Stimulated activated CD4-positive, alpha-beta T cell treated with anti-CD3 and anti-CD28 coated beads, Interleukin-1b, Interleukin-23, amount 100 ng/mL, for 24 hours (primary cell): ENCODE data around the gene MATN1.

Source experiments
- DNase-seq, 4 experiments: peaks; one replicate each; pipeline ENCODE4 v3.0.0-alpha.2; 2020; ENCODE audit warnings: low read depth in 4 of 4, low spot score in 1 of 4

The MATN1 gene

DNA sequence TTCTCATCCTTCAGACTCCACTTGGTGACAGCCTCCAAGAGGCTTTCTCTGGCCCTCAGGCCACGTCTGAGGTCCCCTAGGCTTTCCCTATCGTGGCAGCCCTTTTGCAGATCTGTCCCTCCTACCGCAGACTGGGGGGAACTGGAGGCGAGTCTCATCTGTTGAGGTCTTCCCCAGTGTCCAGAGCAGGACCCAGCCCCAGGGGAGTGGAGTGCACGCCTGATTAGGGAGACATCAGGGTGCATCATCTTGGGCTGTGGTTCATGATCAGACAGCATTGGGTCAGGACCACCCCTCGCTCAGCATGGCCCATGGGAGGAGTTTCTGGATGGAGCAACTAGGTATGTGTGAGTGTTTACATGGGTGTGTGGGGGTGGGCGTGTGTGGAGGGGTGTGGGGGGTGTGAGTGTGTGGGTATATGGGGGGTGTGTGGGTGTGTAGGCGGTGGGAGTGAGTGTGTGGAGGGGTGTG is 8.5 kb upstream of the MATN1 start:
- no peak for DNase-seq

DNA sequence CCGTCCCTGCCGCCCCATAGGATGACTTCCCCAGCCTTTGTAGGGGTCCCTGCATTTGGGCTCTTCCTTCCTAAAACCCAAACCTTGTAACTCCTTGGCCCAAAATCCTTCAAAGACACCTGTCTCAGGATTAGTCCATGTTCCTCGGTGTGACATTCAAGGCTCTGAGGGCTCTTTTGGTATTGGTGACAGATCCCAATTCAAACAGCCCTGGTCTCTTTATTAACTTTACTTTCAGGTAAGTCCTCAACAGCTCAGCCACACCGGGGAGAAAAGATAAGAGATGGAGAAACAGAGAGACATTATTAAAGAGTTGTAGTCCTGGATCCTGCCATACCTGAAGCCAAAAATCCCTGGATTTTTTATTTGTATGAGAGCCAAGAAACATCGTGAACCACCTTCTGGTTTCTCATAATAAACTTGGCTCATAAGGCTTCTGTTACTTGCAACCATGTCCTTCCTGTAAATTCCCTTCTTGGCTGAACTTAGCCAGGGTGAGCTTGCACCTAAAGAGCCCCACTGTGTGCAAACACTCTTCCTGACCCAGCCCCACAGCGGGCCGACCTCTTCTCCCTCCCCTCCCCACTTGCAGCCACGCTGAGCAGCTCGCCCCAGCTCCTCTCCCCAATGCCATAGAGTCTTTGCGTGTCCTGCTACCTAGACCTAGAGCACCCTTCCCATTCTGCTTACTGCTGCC is 7.9 kb upstream of the MATN1 start:
- no peak for DNase-seq

DNA sequence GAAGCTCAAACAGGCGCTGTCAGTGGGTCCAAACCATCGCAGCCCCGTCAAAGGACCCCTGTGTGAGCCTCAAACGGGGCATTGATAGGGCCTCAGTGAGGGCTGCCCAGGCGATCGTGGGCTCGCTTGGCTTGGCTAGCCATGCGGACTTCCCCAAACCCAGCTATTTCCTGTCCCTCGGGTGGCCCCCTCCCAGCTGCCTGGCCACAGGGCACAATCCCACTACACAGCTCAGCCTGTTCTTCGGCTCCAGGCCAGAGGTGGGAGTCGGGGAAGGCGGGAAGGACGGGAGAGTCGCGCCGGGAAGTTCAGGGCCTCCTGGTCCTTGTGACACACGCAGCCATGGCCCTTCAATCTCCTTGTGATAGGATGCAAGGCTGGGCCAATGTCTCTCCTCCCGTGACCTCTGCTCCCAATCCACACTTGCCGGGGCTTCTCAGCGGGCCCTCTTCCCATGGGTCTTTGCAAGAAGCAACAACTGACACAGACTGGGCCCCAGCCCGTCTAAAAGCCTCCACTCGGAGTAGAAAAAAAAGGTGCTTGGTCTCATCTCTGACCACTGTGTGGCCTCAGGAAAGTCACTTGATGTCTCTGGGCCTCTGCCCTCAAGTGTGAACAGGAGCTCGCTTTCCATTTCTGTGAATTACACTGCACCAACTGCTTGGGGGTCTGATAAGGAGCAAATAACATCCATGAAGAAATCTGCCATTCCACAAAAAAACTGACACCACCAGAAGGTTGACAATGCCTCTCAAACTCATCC is 7.1 kb upstream of the MATN1 start:
- no peak for DNase-seq

DNA sequence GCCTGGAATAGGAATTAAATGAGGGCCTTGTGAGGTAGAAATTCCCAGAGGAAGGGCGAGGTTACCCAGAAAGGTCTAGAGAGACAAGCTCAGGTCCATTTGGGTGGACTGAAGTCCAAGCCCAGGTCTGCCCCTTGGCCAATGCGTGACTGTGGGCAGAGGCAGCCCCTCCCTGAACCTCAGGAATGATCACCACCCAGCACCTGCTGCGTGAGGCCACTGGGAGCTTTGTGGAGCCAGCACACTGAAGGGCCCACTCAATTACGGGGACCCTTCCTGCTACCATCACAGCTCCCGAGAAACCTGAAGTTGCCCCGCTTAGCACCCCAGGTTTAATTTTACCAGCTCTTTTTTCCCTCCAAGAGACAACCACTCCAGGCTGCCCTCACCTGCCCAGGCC is 6.5 kb upstream of the MATN1 start:
- DNase-seq: no peak

DNA sequence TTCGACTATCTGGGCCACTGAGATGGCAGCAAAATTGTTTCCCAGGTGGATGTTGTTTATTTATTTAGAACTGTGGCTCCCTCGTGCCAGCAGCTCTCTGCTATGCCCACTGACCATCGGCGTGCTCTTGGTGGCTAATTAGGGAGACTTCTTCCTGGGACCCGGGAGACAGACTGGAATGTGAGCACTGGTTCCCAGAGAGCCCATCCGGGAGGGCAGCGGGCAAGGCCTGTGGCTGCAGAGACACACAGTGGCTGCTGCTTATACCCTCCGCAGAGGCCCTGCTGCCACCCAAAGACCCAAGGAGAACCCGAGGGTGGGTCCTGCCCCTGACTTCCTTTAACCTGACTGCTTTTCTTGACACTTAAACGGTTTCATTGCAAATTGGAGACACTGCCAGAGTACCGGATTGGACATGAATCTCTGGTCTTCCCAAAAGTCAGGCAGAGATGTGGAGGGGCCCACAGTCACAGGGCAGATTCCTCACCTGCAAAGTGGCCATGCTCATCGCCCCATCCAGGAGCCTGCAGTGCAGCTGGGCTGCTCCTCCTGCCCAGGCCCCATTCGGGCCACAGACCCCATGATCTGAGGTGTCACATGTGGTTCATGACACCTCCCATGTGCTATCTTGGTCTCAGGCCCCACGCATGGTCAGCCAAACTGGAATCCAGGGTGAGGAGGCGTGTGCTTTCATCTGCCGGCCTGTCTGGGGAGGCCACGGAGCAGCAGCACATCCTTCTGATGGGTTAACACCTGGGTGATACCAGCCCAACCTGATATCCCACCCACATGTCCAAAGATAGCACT is 5.7 kb upstream of the MATN1 start:
- no peak for DNase-seq

DNA sequence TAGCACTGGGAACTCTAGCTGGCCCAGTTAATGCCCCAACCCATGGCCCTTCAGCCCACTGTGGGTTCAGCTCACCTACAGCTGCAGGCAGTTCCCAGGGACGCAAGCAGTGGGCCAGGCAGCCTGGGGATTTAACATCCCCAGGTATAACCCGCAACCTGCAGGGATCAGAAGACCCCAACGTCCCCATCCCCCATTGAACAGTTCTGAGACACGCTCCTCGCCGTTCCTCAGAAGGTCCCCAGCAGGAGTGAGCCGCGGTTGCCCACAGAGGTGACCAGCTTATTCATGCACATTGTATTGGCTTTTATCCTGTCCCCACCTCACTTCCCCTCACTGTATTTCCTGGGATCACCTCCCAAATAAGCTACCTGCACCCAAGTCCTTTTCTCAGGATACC is 5.0 kb upstream of the MATN1 start:
- DNase-seq: no peak

DNA sequence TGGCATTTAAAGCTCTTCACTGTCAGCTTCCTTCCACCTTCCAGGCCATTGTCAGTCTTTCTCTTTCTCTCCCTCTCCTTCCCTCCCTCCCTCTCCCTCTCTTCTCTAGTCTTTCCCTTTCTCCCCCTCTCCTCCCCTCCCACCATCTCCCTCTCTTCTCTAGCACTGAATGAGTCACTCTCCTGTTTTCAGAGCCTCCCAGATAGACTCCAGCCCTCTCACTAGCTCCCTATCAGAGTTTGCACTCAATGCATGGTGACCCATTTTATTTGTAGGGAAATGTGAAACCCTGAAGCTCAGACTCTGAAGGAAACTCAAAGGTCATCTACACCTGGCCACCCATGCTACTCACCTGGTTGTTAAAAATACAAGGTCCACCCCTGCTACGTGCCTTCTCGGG is 4.4 kb upstream of the MATN1 start:
- DNase-seq: no peak

DNA sequence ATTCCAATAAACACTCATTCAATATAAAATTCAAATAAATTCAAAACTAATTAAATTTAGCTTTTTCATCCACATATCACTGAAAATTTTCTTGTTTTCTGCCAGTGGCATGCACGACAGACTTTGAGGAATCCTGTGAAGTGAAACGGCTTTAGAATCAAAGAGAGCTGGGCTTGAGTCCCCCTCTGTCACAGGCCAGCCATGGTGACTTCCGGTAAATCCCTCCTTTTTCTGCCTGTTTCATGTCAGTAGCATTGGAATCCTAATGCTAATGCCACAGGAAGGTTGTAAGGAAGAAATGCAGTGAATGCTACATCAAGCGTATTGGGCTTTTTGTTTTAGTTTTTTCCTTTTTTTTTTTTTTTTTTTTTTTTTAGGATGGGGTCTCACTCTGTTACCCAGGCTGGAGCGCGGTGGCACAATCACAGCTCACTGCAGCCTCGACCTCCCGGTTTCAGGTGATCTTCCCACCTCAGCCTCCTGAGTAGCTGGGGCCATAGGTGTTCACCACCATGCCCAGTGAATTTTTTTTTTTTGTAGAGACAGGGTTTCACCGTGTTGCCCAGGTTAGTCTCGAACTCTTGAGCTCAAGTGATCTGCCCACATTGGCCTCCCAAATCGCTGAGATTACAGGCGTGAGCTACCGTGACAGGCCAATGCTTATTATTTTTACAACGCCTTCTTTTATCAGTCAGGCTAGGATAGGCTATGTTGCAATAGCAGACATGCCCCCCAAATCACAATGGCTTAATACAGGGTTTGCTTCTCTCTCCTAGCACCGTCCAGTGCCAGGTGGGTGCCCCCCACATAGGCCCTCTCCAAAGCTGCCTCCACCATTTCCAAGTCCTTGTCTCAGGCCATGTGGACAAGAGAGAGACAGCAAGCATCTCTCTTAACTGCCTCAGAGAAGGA is 3.6 kb upstream of the MATN1 start:
- no peak for DNase-seq

DNA sequence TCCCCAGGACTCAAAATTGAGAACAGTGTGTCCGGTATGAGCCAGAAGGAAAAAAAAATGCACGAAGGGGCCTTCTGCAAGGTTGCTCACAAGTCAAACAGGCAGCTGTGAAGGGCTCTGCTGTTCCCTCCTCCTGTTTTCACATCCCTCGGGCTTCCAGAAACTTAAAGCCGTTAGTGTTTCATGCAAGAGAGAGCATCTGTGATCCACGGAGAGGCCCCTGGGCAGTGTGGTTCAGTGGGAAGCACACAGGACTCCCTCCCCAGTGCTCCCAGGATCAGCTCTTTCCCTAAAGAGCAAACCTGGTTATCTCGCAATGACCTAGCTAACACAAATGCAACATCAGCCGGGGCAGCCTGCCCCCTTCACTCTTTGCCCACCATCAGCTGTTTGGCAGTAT is 2.9 kb upstream of the MATN1 start:
- no peak for DNase-seq

DNA sequence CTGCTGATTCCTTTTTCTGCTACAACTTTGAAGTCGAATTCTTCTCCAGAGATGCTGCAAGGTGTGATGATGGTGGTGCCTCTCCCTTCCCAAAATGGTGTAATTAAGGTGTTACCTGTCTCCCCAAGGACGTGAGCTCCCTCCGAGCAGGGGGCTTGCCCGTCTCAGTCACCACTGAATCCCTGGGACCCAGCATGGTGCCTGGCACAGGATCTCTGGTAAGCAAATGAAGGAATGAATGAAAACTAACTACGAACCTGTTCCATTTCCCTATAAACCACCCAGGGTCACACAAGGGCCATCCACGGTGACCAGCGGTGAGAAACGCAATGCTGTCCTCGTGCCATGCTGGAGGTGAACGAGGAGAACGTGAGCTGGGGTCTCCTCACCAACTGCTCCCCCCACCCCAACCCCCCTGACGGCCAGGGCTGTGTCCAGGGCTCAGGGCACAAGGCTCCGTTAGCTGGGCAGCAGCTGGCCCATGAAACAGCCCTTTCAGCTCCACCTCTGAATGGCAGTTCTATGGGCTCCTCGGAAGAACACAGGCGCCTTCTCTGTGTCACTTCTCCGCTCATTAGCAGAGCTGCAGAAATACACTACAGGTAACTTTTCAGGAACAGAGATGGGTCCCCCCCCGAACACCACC is 2.2 kb upstream of the MATN1 start:
- no peak for DNase-seq

DNA sequence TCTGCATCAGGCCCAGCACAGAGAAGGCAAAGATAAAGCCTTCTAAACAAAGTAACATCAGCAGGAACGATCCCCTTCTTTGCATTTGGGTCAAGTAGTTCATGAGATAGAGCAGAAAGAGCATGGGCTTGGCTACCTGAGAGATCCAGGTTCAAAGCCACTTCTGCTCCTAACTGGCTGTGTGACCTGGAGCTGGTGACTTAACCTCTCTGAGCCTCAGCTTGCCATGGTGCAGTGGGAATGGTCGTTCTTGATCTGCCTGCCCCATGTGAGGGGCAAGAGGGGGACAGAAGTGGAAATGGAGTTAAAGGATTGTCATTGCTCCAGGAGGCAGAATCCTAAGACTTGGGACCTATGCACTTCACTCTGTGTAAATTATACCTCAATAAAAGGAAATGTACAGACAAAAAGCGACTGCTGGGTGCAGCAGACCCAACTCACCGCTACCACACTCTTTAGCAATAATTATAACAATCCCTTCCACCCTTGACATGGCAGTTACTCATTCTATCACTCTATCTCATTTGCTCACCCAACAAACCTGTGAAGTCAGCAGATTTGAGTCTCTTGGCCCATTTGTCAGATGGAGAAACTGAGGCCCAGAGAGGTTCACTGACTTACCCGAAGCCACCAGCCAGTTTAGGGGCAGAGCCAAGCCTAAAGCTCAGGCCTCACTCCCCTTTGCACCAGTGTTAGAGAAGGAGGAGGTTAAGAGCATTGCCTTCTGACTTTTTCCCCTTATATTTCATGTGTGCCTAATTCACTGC is 1.5 kb upstream of the MATN1 start:
- no peak for DNase-seq

DNA sequence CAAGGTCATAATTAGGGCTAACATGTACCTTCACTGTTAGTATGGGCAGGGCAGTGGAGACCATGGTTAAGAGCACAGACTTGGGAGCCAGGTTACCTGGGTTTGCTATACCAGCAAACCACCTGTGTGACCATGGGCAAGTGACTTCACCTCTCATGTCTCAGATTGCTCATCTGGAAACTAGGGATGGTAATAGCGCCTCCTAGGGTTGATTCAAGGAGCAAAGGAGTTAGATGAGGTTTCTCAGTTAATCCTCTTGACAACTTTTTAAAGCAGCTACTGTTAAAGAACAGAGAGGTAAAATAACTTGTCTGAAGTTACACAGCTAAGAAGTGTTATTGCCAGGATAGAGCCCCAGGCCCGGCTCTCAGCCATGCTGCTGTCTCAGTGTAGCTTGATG is 790 bp upstream of the MATN1 start:
- DNase-seq: no peak

DNA sequence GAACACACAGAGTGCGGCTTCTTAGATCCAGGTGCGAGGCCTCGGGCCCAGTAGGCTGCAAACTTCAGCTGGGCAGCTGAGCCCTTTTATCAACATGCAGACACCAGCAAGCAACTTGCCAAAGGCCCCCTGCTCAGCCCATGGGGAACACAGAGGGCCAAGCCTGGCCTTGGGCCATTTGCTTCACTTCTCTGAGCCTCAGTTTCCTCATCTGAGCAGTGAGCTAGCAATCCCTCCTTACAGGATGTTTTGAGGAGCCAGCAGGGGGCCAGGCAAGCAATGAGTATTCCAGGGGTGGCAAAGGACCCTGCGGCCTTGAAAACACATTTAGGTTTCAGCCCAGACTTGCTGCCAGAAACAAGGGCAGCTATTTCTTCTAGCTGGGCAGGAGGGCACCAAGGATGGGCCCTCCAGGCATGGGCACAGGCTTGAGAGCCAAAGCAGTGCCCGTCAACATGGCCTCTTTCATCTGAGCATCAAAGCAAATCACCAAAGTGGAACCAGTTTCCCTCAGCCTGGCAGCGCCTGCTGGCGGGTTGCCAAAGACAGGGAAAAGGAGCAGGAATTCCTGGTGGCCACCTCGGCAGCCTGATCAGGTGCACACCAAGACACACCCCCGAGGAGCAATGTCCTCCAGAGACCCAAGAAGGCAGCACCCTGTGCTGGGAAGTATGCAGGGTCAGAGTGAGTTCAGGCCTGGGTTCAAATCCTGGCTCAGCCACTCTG is 1.4 kb downstream of the MATN1 start:
- no peak for DNase-seq

DNA sequence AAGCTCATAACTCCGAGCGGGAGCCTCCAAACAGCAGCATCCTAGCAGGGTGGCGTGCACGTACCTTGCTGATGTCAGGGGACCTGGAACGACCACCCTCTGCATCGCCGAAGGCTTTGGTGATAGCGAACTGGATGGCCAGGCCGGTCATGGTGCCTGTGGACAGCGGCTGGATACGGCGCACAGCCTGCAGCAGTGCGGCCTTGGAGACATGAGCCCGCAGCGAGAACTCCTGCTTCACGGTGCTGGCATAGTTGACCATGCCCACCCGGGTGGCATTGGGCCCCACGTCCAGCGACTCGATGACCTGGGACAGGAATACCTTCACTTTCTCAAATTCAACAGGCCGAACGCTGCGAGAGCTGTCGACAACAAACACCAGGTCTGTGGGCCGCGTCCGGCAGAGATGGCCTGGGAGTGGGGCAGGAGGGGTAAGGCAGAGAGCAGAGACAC is 2.0 kb downstream of the MATN1 start:
- no peak for DNase-seq

DNA sequence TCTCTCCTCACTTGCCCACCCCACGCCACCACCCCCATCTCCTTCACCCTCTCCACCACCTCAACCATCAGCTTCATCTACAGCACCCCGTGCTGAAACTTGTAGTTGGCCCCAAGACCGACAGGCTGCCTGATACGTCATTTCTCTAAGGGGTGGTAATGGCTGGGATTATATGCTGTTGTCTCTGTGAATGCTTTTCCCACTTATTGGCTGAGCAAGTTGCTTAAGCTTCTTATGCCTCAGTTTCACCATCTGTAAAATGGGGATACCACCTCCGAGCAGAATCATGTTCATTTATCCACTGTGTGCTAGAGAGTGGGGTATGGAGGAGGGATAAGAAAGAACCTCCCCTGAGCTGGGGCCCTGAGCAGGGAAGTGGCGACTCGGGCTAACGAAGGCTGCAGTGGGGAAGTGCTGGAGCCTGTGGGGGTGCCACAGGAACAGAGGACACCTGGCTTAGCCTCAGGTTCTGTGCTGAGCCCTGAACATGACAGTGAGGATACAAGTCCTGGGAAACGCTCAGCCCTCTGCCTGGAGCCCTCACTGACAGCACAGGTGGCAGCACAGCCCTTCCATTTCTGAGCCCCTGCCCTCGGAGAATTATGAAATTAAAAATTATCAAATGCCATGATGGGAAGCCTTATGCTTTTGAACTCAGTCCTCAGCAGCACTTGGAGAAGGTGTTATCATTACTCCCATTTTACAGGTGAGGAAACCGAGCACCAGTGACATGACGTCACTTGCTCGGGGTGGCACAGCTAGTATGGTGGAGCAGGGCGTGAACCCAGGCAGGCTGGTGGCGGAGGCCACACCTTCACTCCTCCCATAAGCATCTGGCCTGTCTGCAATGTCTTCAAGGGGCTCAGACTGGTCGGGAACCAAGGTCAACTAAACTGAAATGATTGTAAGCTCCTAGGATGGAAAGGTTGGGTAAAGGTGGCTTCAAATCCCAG is 2.8 kb downstream of the MATN1 start:
- DNase-seq: no peak

DNA sequence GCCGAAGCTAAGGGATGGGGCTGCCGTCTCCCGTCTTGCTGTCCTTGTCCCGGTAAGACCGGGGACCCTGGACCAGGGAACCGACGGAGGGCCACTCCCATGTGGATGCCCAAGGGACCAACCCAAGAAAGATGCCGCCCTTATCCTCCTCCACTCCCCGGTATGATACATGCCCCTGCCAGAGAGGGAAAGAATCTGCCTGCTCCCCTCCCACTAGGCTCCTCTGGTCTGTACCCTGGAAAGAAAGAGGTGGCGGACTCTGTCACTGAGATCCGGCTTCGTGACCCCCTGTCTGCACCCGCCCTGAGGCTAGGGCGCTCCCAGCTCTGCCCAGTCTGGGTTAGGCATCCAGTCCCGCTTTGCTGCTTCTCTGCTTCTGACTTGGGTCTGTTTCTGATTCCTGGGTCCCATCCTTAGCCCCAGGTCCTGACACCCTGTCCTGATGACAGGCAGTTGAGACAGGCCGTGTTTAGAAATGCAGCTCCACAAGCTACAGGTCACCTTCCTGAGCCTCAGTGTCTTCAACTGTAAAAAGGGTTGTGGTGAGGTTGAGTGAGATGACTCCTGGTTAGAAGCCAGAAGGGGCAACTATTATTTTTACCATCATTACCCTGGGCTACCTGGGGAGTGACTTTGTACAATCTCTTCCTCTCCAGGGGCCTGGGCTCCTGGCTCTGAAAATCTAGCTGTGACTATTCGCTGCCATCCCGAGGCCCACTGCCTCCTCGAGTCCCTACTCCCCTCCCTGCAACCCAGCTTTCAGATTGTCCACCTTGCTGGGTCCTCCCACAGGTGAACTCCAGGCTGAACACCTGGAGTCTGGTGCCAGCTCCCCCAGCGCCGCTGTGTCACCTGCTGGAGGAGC is 3.7 kb downstream of the MATN1 start:
- no peak for DNase-seq
